Small intestine (tissue), 7 donors: Measurements from ENCODE around the gene TJP3. TPM values are rescaled to one million over a fixed set of nuclear protein-coding genes. Genes with fewer than 3 reads are reported as not detected.

Experiments
- DNase-seq, 2 donors: peaks; one replicate each; pipeline versions ENCODE4 v3.0.0 to v3.0.0-alpha.2; 2013
- FAIRE-seq: peaks from 2 replicates; lab custom pipeline; 2012; peaks lifted over from hg19 to GRCh38; lab: Jason Lieb, UNC
- H3K27ac ChIP-seq, 3 donors: one replicate each; pipeline ENCODE4 v1.5.1; 2013; ENCODE audit warnings: low read length in 2 of 3, mild to moderate bottlenecking in 2 of 3, control low read depth in 1 of 3, inconsistent platforms in 1 of 3, low read depth in 1 of 3, moderate library complexity in 1 of 3
- H3K27me3 ChIP-seq, 3 donors: one replicate each; pipeline ENCODE4 v1.6.1; 2013; ENCODE audit warnings: low read length in 3 of 3, inconsistent platforms in 1 of 3; ENCODE audit not compliant: control insufficient read depth in 3 of 3, insufficient read depth in 3 of 3
- H3K36me3 ChIP-seq, 3 donors: one replicate each; pipeline ENCODE4 v1.6.1; 2013; ENCODE audit warnings: low read length in 3 of 3, inconsistent platforms in 1 of 3, low read depth in 1 of 3, mild to moderate bottlenecking in 1 of 3, moderate library complexity in 1 of 3; ENCODE audit not compliant: control insufficient read depth in 3 of 3, insufficient read depth in 2 of 3
- H3K4me1 ChIP-seq, 3 donors: one replicate each; pipeline ENCODE4 v1.6.1; 2013; ENCODE audit warnings: low read length in 2 of 3, inconsistent platforms in 1 of 3, low read depth in 1 of 3, mild to moderate bottlenecking in 1 of 3, moderate library complexity in 1 of 3; ENCODE audit not compliant: control insufficient read depth in 3 of 3, insufficient read depth in 2 of 3
- H3K4me3 ChIP-seq, 3 donors: one replicate each; pipeline ENCODE4 v1.5.1; 2013; ENCODE audit warnings: low read length in 3 of 3, control low read depth in 1 of 3, inconsistent platforms in 1 of 3, low read depth in 1 of 3, mild to moderate bottlenecking in 1 of 3, moderate library complexity in 1 of 3
- H3K9me3 ChIP-seq, 2 donors: one replicate each; pipeline ENCODE4 v1.6.1; 2013; ENCODE audit warnings: low read depth in 1 of 2, low read length in 1 of 2; ENCODE audit not compliant: control insufficient read depth in 2 of 2, insufficient read depth in 1 of 2
- WGBS, 3 donors: extraction: QIAGEN DNeasy Blood & Tissue Kit; methylation state at CpG; one replicate each; pipeline ENCODE4 v1.1.7; 2013; 5-methylcytosine and 5-hydroxymethylcytosine counted together
- polyA plus RNA-seq, 4 donors: library from polyadenylated mRNA; stranded (reverse) in 3 of 4; unstranded in 1 of 4; fragments of 200-250 nt in 3 of 4; fragments of 120-200 nt in 1 of 4; gene quantifications; one replicate each; pipeline versions ENCODE4 v1.2.1 to v1.2.3, GENCODE V29; 2013
- donor health status: healthy with polysubstance abuse.
- donor health status: control.
- donor health status: control.
- donor health status: Bipolar disorder and iron deficiency.
- donor health status: healthy.

TJP3 gene
- polyA plus RNA-seq, 4 donors = 74.5 to 385 (median 188) TPM

- Histone ChIP-seq H3K27me3 (peaks cover 7 to 24% (median 10%) of the 10 kb centered on the region in 3 donors), H3K36me3 (no peaks in the 10 kb centered on the region), H3K4me3 (peak overlapping the region in 1 of 3 donors; percentile 62), H3K9me3 (peaks cover 0 to 22% of the 10 kb centered on the region in 2 donors), H3K27ac (no peak overlapping the region), H3K4me1 (no peaks in the 10 kb centered on the region)
- no peak for DNase-seq
- WGBS, 3 donors = 19 to 25% (median 25%) methylated on average over 21 to 25 of the region's 25 CpGs
- FAIRE-seq = no peak
Observed at GRCh38 chr19:3784607-3785450, 76.6 kb downstream of the TJP3 start.

DNA sequence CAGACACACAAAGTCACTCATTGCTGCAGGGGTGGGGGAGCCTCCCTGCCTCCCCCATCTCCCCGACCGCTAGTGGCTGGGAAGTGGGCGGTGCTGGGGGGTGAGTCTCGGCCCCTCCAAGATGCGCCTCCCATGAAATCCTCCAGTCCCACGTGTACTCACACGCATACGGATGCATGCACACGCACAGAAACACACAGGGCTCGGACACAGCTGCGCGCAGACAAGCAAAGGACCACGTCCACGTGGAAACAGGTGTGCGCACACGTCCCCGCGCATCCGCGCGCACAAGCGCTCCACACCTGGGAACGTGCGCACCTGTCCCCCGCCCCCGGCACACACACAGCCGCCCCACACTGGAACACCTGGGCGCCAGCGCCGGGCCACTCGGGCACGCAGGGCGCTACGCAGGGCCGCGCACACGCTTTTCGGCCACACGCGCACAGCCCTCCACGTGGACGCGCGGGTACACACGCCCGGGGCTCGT is 77.3 kb downstream of the TJP3 start:
- Histone ChIP-seq H3K4me3 (peak overlapping the region; percentile 7 to 62 (median 43)), H3K4me1 (no peaks in the 10 kb centered on the region), H3K36me3 (no peaks in the 10 kb centered on the region), H3K9me3 (peaks cover 0 to 22% of the 10 kb centered on the region in 2 donors), H3K27me3 (peaks cover 10 to 27% (median 11%) of the 10 kb centered on the region in 3 donors), H3K27ac (no peak overlapping the region)
- DNase-seq (peak in 1 of 2 donors; percentile 30), FAIRE-seq (no peak)
- 1 to 4% (median 1%) methylated on average over 37 to 47 of the region's 47 CpGs for WGBS, 3 donors

DNA sequence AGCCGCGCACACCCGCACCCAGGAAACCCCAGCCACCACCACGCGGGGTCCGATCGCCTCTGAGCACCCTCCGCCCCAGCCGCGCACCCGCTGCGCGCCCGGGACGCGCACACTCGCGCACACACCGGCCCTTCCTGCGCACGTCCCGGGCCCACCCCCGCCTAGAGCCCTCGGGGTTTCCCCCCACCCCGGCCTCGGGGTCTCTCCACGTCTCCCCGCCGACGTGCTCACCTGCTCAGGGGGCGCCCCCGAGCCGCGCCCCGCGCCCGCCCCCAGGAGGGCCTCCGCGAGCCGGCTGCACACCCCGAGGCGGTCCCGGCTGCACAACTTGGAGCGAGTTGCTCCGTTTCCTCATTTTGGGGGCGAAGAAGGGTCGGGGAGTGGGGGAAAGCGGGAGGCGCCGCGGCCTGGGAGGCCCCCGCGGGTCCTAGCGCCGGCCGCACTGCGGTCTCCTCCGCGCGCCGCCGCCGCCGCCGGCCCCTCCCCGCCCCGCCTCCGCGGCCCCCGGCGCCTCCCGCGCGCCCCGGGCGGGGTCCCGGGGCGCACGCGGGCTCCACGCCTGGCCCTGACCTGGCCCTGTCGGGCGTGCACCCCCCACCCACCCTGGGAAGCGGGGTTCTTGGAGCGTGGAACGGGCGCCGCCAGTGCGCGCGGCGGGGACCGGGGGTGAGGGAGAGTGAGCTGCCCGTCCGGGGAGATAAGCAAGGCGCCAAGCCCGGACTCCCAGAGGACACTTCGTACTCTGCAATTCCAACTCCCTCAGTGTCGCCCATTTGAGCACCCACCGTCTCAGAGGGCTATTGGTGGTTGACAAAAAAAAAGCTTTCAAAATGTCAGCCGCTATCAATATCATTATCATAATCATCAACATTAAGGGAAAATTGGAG is 78.0 kb downstream of the TJP3 start, which contains the start of gene MATK:
MATK (minus strand) TSS at position 444 of the 887 bp plus-strand sequence. CDS start 1,246 bp downstream, outside the sequence.
- peak within 1 kb of the TSS; percentile 7 to 62 (median 43) for H3K4me3 ChIP-seq
- H3K4me1 ChIP-seq = no peaks in the 10 kb centered on the region
- peaks cover 0 to 15% of the 10 kb centered on the region in 2 donors for H3K9me3 ChIP-seq
- DNase-seq (peak in 1 of 2 donors; percentile 13), FAIRE-seq (no peak)
- H3K27ac ChIP-seq = no peak within 1 kb of the TSS
- H3K36me3 ChIP-seq = no peaks in the 10 kb centered on the region
- WGBS, 3 donors = 4 to 5% (median 5%) methylated on average over 53 to 101 of the region's 101 CpGs
- peaks cover 10 to 27% (median 11%) of the 10 kb centered on the region in 3 donors for H3K27me3 ChIP-seq

GRCh38 chr19:3788996-3789778 is 81.0 kb downstream of the TJP3 start:
- Histone ChIP-seq H3K27me3 (peaks cover 10 to 24% (median 11%) of the 10 kb centered on the region in 3 donors), H3K9me3 (no peaks in the 10 kb centered on the region), H3K27ac (no peak overlapping the region), H3K4me3 (no peak overlapping the region), H3K4me1 (no peaks in the 10 kb centered on the region), H3K36me3 (no peaks in the 10 kb centered on the region)
- FAIRE-seq (no peak), DNase-seq (no peak)
- 42 to 50% (median 50%) methylated on average over 15 to 16 of the region's 16 CpGs for WGBS, 3 donors

- no peaks in the 10 kb centered on the region for H3K9me3 ChIP-seq
- DNase-seq = no peak
- peaks cover 6 to 14% (median 8%) of the 10 kb centered on the region in 3 donors for H3K27me3 ChIP-seq
- no peaks in the 10 kb centered on the region for H3K4me1 ChIP-seq
- no peak overlapping the region for H3K27ac ChIP-seq
- no peaks in the 10 kb centered on the region for H3K36me3 ChIP-seq
- FAIRE-seq = no peak
- no peak overlapping the region for H3K4me3 ChIP-seq
- 65 to 73% (median 67%) methylated on average over 6 of the region's 6 CpGs for WGBS, 3 donors
Observed at GRCh38 chr19:3790209-3790734, 82.1 kb downstream of the TJP3 start.

DNA sequence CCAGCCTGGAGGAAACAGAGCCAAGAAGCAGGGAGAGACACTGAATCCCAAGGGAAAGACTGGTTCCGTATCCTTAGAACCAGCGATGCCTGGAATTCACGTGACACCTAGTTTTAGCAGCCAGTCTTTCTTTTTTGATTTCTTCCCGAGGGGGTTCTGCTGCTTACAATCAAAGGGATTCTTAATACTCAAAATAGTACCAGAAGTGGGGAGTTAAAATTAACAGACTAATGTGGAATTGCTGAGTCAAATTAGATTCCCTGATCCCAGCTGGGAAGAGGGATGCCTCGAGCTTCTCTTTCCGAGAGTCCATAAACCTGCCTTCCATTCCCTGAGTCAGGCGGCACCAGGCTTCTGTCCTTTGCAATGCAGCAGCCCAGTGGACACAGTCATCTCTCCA is 82.8 kb downstream of the TJP3 start:
- Histone ChIP-seq H3K27me3 (peaks cover 4 to 11% (median 5%) of the 10 kb centered on the region in 3 donors), H3K4me3 (no peak overlapping the region), H3K27ac (no peak overlapping the region), H3K9me3 (no peaks in the 10 kb centered on the region), H3K36me3 (no peaks in the 10 kb centered on the region), H3K4me1 (no peaks in the 10 kb centered on the region)
- 77 to 85% (median 82%) methylated on average over 7 of the region's 7 CpGs for WGBS, 3 donors
- FAIRE-seq (no peak), DNase-seq (no peak)

- no peak overlapping the region for H3K27ac ChIP-seq
- H3K27me3 ChIP-seq = peaks cover 0 to 7% (median 3%) of the 10 kb centered on the region in 3 donors
- DNase-seq = no peak
- 42 to 68% (median 48%) methylated on average over 3 of the region's 3 CpGs for WGBS, 3 donors
- peaks cover 0 to 6% of the 10 kb centered on the region in 2 donors for H3K9me3 ChIP-seq
- FAIRE-seq = no peak
- H3K4me1 ChIP-seq = no peaks in the 10 kb centered on the region
- H3K4me3 ChIP-seq = no peak overlapping the region
- H3K36me3 ChIP-seq = no peaks in the 10 kb centered on the region
Observed at GRCh38 chr19:3792114-3792513, 83.9 kb downstream of the TJP3 start.
